ENCODE measurements around the gene PREB.
"Not testable (repeated sequence)": the region's sequence is repeated elsewhere in the genome, so short reads cannot be mapped to it uniquely, and the experiment has no call there.

The PREB gene, protein sequence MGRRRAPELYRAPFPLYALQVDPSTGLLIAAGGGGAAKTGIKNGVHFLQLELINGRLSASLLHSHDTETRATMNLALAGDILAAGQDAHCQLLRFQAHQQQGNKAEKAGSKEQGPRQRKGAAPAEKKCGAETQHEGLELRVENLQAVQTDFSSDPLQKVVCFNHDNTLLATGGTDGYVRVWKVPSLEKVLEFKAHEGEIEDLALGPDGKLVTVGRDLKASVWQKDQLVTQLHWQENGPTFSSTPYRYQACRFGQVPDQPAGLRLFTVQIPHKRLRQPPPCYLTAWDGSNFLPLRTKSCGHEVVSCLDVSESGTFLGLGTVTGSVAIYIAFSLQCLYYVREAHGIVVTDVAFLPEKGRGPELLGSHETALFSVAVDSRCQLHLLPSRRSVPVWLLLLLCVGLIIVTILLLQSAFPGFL

DNA sequence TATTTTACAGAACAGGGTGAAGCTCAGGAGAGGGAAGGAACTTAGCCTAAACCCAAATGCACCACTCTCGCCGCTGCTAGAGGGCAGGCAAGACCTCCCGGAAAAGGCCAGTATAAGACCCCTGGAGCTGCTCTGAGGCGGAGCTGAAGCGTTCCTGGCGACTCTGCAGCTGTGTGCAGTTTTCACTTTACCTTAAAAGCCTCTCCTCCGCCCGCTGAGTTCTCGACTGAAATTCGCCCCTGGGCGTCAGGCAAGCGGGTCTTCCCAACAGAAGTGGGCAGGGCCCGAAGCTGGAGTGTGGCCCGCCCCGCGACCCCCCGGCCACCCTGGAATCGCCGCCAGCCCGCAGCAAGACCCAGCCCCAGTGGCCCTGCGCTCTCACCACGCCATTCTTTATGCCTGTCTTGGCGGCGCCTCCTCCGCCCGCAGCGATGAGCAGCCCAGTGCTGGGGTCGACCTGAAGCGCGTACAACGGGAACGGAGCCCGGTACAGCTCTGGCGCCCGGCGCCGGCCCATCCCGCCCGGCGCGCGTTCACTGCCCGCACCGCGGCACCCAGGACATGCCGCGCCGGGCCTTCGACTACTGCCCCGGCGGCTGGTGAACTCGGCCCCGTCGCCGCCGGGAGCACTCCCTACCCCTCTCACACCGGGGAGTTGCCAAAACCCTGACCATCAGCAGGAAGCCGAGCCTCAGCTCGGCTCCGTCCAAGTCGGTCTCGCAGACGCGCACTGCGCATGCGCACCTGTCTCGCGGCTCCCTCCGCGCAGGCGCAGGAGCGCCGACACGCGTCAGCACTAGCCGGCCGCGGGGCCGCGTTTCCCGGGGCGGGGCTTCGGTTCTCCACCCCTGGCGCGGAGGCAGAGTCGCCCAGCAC lies at the start of gene PREB:
TSS of gene PREB (minus strand) at position 732 of the 876 bp plus-strand sequence. CDS start at position 517, 215 bp downstream.
- DNase-seq = peak; percentile 99

DNA sequence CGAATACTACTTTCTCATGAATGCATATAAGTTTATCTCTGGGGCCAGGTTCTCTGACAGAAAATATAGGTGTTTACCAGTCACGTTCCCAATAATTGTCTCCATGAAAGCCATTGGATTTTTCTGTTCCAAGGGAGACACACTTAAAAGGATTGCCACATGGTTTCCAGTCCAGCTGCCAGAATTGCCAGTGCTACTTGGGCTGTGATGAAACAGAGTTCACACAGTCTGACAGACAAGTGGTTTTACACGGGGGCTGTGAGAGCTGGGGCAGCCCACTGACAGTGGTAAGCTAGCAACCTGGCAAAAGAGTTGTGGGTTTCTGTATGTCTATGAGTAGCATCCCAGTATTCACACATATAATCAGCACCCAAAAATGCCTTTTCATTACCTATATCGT lies 49.7 kb upstream of the PREB start:
- DNase-seq = no peak

DNA sequence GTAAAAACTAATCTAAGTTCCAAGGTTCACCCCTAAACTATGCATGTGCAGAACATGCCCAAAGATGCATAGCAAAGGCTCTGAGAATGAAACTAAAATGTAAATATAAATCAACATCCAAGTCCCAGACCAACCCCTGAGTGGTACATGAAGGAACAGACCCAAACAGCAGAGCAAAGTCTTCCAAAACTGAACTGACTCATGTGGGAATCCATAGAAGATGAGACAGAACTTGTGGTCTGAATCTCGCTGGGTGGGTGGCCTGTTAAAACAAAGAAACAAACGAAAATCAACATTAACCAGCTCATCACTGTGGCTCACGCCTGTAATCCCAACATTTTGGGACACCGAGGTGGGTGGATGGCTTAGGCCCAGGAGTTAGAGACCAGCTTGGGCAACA lies 47.9 kb upstream of the PREB start:
- DNase-seq = no peak

DNA sequence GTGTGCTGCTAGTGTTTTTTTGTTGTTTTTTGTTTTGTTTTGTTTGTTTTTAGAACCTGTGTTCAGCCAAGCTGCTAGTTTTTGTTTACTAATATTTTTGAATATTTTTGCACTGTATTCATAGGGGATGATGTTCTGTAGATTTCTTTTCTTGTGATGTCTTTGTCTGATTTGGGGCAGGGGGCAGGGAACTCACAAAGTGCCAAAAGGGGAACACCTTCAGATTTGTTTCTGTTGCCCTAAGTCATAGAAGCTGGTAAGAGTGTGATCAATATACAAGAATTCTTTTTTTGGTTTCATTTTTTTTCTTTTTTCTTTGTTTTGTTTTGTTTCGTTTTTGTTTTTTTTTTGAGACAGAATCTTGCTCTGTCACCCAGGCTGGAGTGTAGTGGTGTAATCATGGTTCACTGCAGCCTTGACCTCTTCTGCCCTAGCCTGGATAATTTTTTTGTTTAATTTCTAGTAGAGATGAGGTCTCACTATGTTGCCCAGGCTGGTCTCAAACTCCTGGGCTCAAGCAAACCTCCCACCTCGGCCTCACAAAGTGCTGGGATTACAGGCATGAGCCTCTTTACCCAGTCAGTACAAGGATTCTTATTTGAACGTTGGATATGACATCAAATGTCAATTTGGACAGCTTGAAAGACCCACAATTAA lies 45.0 kb upstream of the PREB start:
- DNase-seq = no peak

DNA sequence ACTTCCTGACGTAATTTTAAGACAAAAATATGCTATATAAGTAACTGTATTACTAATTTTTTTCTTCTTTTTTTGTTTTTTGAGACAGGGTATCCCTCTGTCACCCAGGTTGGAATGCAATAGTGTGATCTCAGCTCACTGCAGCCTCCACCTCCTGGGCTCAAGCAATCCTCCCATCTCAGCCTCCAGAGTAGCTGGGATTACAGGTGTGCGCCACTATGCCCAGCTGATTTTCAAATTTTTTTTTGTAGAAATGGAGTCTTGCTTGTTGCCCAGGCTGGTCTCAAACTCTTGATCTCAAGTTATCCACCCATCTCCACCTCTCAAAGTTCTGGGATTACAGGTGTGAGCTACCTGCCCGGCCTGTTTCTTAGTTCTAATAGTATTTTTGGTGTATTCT lies 44.0 kb upstream of the PREB start:
- no peak for DNase-seq

DNA sequence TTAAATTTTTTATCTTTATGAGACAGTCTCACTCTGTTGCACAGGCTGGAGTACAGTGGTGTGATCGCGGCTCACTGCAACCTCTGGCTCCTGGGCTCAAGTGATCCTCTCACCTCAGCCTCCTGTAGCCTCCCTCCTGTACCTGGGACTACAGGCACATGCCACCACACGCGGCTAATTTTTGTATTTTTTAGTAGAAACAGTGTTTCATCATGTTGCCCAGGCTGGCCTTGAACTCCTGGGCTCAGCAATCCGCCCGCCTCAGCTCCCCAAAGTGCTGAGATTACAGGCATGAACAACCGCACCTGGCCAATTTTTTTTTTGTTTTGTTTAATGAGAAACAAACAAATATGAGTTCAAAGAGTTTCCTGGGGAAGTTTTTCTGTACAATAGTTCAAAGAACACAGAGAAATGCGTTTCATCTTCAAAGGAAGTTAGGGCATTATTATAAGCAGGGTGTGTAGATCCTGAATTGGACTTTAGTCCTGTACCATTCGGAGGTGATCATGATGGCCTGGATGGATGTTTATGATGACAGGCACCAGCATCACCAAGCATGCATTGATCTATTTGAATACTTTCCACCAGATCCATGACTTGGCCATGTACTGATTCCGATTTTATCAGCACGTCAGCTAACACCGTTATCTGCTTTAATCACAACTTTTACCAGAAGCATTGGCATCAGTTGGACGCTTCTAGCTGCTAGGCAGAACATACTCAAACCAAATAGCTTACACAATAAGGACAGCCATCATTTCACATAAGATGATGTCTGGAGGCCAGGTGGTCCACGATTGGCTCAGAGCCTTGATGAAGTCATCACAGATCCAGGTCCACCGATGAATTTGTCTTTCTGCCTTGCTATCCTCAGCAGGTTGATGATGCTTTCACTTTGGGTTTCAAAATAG lies 43.3 kb upstream of the PREB start:
- DNase-seq = no peak

DNA sequence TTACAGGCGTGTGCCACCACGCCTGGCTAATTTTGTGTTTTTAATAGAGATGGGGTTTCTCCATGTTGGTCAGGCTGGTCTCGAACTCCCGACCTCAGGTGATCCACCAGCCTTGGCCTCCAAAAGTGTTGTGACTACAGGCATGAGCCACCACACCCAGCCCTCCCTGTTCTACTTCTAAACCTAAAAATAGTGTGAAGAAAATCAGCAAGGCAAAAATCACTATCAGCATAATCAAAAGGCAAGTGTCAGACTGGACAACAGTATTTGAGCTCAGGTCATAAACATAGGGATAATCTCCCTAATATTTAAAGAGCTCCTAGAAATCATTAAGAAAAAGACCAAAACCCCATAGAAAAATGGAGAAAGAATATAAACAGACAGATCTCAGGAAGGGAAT lies 41.3 kb upstream of the PREB start:
- DNase-seq = not testable (repeated sequence)

DNA sequence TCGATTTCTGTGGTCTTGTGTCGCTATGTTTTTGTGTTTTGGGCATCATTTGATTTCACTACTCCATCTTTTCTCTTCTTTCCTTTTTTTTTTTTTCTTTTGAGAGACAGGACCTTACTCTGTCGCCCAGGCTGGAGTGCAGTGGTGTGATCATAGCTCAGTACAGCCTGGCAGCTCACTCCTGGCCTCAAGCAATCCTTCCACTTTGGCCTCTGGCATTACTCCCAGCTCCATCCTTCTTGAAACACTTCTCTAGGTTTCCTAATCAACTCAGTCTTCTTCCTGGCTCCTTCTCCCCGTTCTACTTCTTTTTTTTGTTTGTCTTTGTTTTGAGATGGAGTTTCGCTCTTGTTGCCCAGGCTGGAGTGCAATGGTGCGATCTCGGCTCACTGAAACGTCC lies 40.9 kb upstream of the PREB start:
- DNase-seq = no peak

DNA sequence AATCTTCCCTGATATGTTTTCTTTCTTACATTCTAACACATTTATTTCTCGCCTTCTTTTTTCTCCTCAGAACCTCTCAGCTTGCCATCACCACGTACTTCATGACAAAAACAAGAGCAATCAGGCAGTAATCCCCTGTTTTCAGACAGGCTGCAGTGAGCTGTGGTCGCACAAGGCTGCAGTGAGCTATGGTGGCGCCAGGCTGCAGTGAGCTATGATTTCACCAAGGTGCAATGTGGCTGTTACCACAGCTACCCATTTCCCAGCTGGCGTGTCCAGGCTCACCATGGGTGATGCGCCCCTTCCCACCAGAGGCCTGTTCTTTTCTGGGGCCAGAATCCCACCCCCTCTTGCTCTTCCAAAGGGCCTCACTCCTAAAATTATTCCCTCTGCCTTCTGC lies 40.2 kb upstream of the PREB start:
- no peak for DNase-seq

DNA sequence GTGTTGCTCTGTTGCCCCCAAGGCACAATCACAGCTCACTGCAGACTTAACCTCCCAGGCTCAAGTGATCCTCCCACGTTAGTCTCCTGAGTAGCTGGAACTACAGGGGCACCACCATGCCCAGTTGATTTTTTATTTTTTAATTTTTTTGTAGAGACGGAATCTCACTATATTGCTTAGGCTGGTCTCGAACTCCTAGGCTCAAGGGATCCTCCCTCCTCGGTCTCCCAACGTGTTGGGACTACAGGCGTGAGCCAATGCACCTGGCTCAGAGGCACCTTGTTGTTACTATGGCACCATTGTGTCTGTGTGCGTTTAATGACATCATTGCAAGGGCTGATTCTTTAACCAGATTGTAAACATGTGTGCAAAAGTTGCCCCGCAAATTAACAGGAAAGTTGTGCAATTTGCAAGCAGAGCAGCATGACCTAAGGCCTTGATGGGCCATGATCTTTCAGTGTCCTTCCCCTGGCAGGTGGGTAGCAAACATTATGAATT lies 37.0 kb upstream of the PREB start:
- no peak for DNase-seq

DNA sequence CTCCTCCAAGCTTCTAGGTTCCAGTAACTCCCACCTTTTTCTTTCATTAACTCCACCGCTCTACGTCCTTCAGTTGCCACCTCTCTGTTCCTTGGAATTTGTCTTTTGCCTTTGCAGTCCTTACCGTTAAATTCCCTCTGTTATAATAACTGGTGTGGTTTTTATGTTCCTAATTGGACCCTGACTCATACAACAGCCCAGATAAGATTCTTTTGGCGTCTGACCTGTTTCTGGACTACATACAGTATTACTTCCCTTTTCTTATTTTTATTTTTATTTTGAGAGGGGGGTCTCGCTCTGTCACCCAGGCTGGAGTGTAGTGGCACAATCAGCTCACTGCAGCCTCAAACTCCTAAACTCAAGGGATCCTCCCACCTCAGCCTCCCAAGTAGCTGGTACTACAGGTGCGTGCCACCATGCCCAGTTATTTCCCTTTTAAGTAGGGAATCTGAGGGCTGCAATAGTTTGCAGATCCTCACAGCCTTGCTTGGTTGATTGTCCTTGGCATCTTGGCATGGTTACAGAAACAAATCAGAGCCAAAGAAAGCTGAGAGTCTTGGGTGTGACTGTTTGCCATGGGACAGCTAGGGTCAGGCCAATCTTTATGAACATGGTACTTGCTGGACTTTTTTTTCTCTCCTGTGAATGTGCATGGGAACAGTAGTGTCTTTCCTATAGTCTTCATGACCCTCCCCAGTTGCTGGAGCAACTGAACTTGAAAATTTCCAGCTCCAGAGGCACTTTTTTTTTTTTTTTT lies 36.3 kb upstream of the PREB start:
- DNase-seq = no peak

DNA sequence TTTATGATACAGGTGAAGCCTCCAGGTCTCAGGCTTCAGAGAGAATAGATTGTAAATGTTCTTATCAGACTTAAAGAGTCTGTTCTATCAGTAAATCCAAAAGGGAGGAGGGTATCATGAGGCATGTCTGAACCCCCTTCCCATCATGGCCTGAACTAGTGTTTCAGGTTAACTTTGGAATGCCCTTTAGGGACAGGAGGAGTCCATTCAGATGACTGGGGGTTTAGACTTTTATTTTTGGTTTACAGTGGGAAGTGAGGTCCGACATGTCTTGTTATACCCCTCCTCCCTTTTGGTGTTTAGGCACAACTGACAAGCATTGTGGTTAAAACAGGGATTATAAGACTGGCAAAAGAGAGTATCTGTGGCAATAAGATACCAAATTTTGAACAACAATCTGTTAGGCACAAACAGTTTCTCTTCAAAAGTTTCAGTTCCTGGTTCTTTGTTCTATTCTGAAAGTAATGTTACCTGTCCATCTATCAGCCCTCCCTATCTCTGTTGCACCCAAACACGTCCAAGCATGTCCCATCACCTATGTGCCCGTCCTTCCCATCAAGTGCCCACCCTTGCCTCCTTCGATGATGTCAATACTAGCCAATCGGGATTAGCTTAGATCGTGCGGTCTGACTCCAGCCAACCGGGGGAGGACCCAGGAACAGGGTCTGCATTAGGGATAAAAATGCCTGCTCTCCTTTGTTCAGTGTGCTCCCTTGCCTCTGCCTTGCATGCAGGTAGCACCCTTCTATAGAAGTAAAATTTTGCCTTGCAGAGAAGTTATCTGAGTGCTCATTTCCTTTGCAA lies 30.7 kb upstream of the PREB start:
- DNase-seq = no peak

DNA sequence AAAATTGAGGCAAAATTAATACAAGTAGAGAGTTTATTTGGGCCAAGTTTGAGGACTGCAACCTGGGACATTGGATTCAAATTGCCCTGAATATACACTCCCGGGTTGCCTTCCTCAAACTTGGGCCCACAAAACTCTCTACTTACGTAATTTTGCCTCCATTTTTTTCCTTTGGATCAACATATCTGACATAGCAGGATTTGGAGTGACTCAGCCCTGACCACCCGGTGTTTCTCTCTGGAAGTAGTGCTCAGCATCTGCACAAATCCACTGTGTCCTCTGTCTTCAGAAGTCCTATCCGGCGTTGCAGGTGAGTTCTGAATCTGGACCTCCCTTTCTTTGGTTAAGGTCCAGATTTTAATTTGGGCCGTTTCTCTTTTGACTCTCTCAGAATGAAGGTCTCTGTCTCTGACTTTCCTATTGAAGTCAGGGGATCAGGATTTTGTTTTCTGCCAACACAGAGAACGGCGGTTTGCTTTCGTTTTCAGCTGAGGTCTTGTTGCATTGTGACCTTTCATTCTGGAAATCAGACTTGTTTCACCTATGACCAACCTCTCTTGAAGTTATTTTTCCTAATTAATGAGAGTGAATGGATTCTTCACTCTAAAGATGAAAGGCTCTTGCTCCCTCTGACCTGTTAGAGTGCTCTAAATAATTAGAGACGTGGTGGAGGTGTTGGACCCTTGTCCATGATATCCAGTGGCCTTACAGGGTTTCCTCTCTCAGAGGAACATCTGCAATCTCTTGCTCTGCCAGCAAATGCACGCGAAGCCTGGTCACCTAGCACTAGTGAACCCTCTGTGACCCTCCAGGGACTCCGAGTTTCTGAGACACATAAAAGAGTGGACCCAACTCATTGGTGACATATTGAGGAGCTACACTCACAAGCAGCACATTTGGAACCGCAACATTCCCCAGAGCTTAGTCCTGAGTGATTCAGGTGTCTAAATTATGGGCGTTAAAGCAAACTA lies 28.0 kb upstream of the PREB start:
- DNase-seq = no peak

DNA sequence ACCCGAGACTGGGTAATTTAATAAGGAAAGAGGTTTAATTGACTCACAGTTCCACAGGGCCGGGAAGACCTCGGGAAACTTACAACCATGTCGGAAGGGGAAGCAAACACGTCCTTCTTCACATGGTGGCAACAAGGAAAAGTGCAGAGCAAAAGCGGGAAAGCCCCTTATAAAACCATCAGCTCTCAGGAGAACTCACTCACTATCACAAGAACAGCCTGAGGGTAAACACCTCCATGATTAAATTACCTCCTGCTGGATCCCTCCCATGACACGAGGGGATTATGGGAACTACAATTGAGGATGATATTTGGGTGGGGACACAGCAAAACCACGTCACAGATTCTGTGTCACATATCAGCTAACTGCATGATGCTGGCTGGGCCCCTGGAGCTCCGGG lies 25.8 kb upstream of the PREB start:
- no peak for DNase-seq

DNA sequence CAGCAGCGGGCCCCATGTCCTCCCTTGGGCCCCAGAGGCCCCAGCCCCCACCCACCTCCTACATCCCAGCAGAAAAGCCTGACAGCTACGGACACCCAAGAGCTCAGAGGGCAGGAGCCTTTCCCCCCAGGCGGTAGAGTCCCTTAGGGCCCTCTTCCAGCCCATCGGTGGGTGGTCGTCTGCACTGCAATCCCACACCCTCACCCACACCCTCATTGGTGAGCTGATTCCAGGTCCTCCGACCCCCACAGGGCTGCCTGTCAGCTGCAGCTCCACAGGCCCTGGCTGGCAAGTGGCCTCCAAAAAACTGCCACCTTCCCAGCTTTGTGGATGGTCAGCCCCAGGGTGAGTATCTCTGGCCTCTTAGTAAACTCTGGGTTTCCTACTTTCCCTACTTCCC lies 24.8 kb upstream of the PREB start:
- DNase-seq = no peak

DNA sequence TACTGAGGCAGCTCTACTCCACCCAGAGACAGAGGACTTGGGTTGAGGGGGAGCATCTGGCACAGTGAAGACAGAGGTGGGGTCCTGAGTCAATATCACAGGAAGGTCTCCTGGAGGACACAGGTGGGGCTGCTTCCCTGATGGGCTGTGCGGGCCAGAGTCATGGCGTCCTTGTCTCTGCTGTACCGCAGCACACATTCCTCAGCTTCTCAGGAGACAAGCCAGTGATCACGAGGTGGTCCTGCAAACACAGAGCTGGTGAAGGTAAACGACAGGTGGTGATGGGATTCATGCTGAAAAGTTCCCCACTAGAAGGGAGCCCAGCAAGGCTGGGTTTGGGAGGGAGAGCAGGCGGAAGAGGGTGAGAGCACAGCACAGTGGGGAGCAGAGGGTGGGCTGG lies 24.0 kb upstream of the PREB start:
- no peak for DNase-seq

DNA sequence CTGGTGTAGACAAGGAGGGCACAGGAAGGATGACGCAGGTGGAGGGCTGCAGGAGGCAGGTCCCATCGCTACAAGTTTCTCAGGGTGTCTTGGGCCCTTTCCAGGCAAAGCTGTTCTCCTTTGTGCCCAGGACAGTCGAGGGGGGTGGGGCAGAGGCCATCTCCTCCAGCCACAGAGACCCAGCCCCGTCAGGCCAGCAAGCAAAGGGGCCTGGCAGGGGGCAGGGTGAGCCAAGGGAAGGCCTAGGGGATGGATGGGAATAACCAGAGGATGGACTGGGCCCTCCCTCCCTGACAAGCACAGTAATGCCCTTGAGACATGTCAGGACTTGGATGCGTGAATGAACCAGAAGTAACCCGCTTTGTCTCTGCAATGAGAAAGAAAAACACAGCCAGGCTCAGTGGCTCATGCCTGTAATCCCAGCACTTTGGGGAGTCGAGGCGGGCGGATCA lies 20.7 kb upstream of the PREB start:
- peak; percentile 12 for DNase-seq

DNA sequence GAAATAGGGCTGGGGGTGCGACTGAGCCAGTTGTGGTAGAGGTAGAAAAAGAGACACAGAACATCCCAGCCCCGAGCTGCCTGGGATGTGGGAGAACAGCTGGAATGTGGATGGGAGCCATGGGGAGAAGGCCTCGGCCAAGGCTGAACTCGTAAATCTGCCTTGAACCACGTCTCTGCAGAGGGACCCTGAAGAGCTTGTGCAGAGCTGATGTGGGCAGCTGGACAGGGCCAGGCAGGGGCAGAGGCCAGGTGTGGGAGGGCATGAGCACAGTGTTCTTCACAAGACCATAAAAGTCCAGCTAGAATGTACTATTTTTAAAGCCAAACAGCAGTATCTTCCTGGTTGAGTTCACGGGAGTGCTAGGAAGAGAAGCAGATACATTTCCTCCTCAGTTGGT lies 20.1 kb upstream of the PREB start:
- DNase-seq = no peak

DNA sequence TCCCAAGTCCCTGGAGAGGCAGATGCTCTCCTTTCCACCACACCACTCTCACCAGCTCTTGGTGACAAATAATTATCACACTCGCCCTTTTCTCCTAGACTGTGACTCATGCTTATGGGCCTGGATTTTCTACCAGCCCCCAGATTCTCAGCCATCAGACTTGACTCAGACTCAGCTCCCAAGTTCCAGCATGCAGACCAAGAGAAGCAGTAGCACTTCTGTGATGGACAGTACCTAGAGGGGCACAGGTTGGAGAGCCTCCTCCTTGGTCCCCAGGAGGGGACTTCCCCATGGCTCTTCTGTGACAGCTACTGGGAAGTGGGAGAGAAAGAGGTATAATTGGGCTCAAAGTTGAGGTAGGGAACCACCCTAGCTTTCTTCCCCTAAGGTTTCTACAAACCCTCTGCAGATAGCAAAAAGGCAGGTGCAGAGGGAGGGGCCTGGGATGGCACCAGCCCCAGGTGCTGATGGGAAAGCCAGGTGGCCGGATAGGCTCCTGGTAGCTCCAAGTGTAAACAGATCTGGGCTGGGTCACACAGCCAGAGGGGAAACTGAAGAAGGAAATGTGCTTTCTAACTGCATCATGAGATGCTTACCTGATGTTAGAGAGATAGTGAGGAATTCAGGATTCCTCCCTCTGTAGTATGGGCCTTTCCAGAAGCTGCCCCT lies 18.5 kb upstream of the PREB start:
- no peak for DNase-seq

Measured in eye (tissue), 1 donor.